Measurements from ENCODE around the gene HCAR2. TPM values are rescaled to one million over a fixed set of nuclear protein-coding genes. Genes with fewer than 3 reads are reported as not detected.
"Not testable (repeated sequence)": the region's sequence is repeated elsewhere in the genome, so short reads cannot be mapped to it uniquely, and the experiment has no call there.

HCAR2 gene
- not detected for polyA plus RNA-seq (2013, experiment 1 of 2)
- not detected for polyA plus RNA-seq (2013, experiment 2 of 2)

DNA sequence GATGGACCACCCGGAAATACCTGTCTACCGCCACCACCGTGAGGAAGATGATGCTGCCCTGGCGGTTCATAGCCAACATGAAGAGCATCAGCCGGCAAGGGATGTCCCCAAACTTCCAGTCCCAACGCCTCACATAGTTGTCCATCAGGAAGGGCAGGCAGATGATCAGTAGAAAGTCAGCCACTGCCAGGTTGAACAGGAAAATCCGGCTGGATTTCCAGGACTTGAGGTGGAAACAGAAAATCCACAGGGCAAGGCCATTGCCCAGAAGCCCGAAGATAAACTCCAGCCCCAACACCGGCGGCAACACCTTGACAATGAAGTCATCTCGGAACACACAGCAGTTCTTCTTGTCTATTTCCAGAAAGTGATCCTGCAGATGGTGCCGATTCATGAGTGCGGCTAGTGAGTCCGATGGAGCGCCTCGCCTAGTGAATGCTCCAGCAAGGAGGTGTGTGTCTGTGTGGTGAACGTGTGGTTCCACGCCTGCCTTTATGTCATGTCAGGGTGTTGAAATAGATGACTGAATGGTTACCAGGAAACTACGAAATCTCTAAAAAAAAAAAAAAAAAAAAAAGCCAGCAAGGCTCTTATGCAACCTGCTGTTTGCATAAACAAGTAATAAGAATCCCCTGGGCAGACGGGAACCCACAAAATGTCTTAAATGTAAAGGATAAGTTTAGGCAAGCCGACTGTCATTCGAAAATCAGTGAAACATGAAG lies at the start of gene HCAR2:
HCAR2 (minus strand) TSS at position 468 of the 722 bp plus-strand sequence; CDS start at position 394, 74 bp downstream.
- H3K4me3 ChIP-seq (ENCODE audit: low read length in 2 of 2) = peak within 1 kb of the TSS in 1 of 2 donors; percentile 54
- not testable (repeated sequence) for H2AFZ ChIP-seq (ENCODE audit: low read length); H2AK5ac ChIP-seq (ENCODE audit: low read depth, low read length); H4K91ac ChIP-seq (ENCODE audit: low read depth, low read length, poor library complexity); H3K27me3 ChIP-seq (ENCODE audit: control insufficient read depth in 3 of 3, insufficient read depth in 3 of 3, low read depth in 1 of 3, low read length in 3 of 3); H3K27ac ChIP-seq (replicated peaks; ENCODE audit: low read length); H2BK15ac ChIP-seq (ENCODE audit: low read length); H3K23ac ChIP-seq (ENCODE audit: low read depth, low read length, poor library complexity); H3K14ac ChIP-seq (ENCODE audit: low read length); DNase-seq (ENCODE audit: low spot score); H4K8ac ChIP-seq (ENCODE audit: low read depth, low read length); H3K9me3 ChIP-seq (replicated peaks in 1 of 2; ENCODE audit: control insufficient read depth in 2 of 2, insufficient read depth in 1 of 2, low read depth in 1 of 2, low read length in 2 of 2); H2BK5ac ChIP-seq (ENCODE audit: low read length); H3K9ac ChIP-seq (ENCODE audit: low read depth, low read length, poor library complexity); H3K4me1 ChIP-seq (ENCODE audit: control insufficient read depth in 2 of 2, insufficient read depth in 1 of 2, low read depth in 1 of 2, low read length in 2 of 2); H3K18ac ChIP-seq (ENCODE audit: low read length); H2BK120ac ChIP-seq (ENCODE audit: low read depth, low read length); H3K79me1 ChIP-seq (ENCODE audit: low read depth, low read length); H3K4me2 ChIP-seq (ENCODE audit: insufficient read depth, low read length, poor library complexity, severe bottlenecking); H2BK12ac ChIP-seq (ENCODE audit: low read length); H3K4ac ChIP-seq (ENCODE audit: low read length); H3K36me3 ChIP-seq (replicated peaks in 1 of 2; ENCODE audit: control insufficient read depth in 2 of 2, insufficient read depth in 2 of 2, low read length in 2 of 2)
- no CpG with 5 or more reads among the region's 22 CpGs for WGBS, 2 donors (ENCODE audit: extremely low coverage in 2 of 2, insufficient read length in 2 of 2, insufficient replicate concordance in 1 of 2)

- Histone ChIP-seq H3K36me3 (replicated peaks in 1 of 2; ENCODE audit: control insufficient read depth in 2 of 2, insufficient read depth in 2 of 2, low read length in 2 of 2) (peaks cover 15 to 40% of the 10 kb centered on the region in 2 donors), H3K9ac (ENCODE audit: low read depth, low read length, poor library complexity) (peak within 1 kb of the TSS; percentile 92), H4K8ac (ENCODE audit: low read depth, low read length) (no peak within 1 kb of the TSS), H2AK5ac (ENCODE audit: low read depth, low read length) (no peak within 1 kb of the TSS), H3K27ac (replicated peaks; ENCODE audit: low read length) (peak within 1 kb of the TSS; percentile 63), H2BK12ac (ENCODE audit: low read length) (no peak within 1 kb of the TSS), H3K14ac (ENCODE audit: low read length) (no peak within 1 kb of the TSS), H2AFZ (ENCODE audit: low read length) (peak within 1 kb of the TSS; percentile 92), H3K18ac (ENCODE audit: low read length) (peak within 1 kb of the TSS; percentile 96), H3K4me3 (ENCODE audit: low read length in 2 of 2) (peak within 1 kb of the TSS; percentile 84), H3K4ac (ENCODE audit: low read length) (no peak within 1 kb of the TSS), H3K23ac (ENCODE audit: low read depth, low read length, poor library complexity) (peak within 1 kb of the TSS; percentile 98), H2BK120ac (ENCODE audit: low read depth, low read length) (no peak within 1 kb of the TSS), H4K91ac (ENCODE audit: low read depth, low read length, poor library complexity) (no peak within 1 kb of the TSS), H2BK5ac (ENCODE audit: low read length) (peak within 1 kb of the TSS; percentile 72), H3K27me3 (ENCODE audit: control insufficient read depth in 3 of 3, insufficient read depth in 3 of 3, low read depth in 1 of 3, low read length in 3 of 3) (no peaks in the 10 kb centered on the region), H3K79me1 (ENCODE audit: low read depth, low read length) (peaks cover 5% of the 10 kb centered on the region), H3K4me2 (ENCODE audit: insufficient read depth, low read length, poor library complexity, severe bottlenecking) (peak within 1 kb of the TSS; percentile 84), H3K4me1 (ENCODE audit: control insufficient read depth in 2 of 2, insufficient read depth in 1 of 2, low read depth in 1 of 2, low read length in 2 of 2) (peaks cover 7 to 12% of the 10 kb centered on the region in 2 donors), H3K9me3 (replicated peaks in 1 of 2; ENCODE audit: control insufficient read depth in 2 of 2, insufficient read depth in 1 of 2, low read depth in 1 of 2, low read length in 2 of 2) (no peaks in the 10 kb centered on the region), H2BK15ac (ENCODE audit: low read length) (no peak within 1 kb of the TSS)
- WGBS, 2 donors (ENCODE audit: extremely low coverage in 2 of 2, insufficient read length in 2 of 2, insufficient replicate concordance in 1 of 2) = no CpG with 5 or more reads among the region's 73 CpGs
- DNase-seq (ENCODE audit: low spot score) = peak; percentile 98
Observed at GRCh38 chr12:122752464-122753318, 49.5 kb upstream of the HCAR2 start, which contains the start of gene DENR. Gene DENR, plus strand, starts transcription at chr12:122752824. Its CDS starts 878 bp downstream, at chr12:122753702.

- not testable (repeated sequence) for H3K4me3 ChIP-seq (ENCODE audit: low read length in 2 of 2); H3K9ac ChIP-seq (ENCODE audit: low read depth, low read length, poor library complexity); H3K4ac ChIP-seq (ENCODE audit: low read length); H3K4me2 ChIP-seq (ENCODE audit: insufficient read depth, low read length, poor library complexity, severe bottlenecking); DNase-seq (ENCODE audit: low spot score); H4K8ac ChIP-seq (ENCODE audit: low read depth, low read length); H2BK15ac ChIP-seq (ENCODE audit: low read length); H3K23ac ChIP-seq (ENCODE audit: low read depth, low read length, poor library complexity); H3K9me3 ChIP-seq (replicated peaks in 1 of 2; ENCODE audit: control insufficient read depth in 2 of 2, insufficient read depth in 1 of 2, low read depth in 1 of 2, low read length in 2 of 2); H2AK5ac ChIP-seq (ENCODE audit: low read depth, low read length); H2BK5ac ChIP-seq (ENCODE audit: low read length); H4K91ac ChIP-seq (ENCODE audit: low read depth, low read length, poor library complexity); H2BK12ac ChIP-seq (ENCODE audit: low read length); H3K18ac ChIP-seq (ENCODE audit: low read length); H3K14ac ChIP-seq (ENCODE audit: low read length); H3K79me1 ChIP-seq (ENCODE audit: low read depth, low read length); H3K27me3 ChIP-seq (ENCODE audit: control insufficient read depth in 3 of 3, insufficient read depth in 3 of 3, low read depth in 1 of 3, low read length in 3 of 3); H2BK120ac ChIP-seq (ENCODE audit: low read depth, low read length)
- peak overlapping the region; percentile 57 for H3K27ac ChIP-seq (replicated peaks; ENCODE audit: low read length)
- peaks cover 7 to 12% of the 10 kb centered on the region in 2 donors for H3K4me1 ChIP-seq (ENCODE audit: control insufficient read depth in 2 of 2, insufficient read depth in 1 of 2, low read depth in 1 of 2, low read length in 2 of 2)
- peak overlapping the region; percentile 82 for H2AFZ ChIP-seq (ENCODE audit: low read length)
- WGBS, 2 donors (ENCODE audit: extremely low coverage in 2 of 2, insufficient read length in 2 of 2, insufficient replicate concordance in 1 of 2) = no CpG with 5 or more reads among the region's 17 CpGs
- peaks cover 8 to 23% of the 10 kb centered on the region in 2 donors for H3K36me3 ChIP-seq (replicated peaks in 1 of 2; ENCODE audit: control insufficient read depth in 2 of 2, insufficient read depth in 2 of 2, low read length in 2 of 2)
Observed at GRCh38 chr12:122750781-122751515, 47.8 kb upstream of the HCAR2 start.
